Heart left ventricle (tissue), 13 donors: ENCODE measurements around the gene ANXA6.

Source experiments
- CTCF ChIP-seq, 12 donors: fragments of 200-600 bp; sonication (generic) in 4 of 12; IDR thresholded peaks; one replicate each; pipeline versions ENCODE4 v1.5.0 to v1.8.0; 2018 to 2022; ENCODE audit warnings: antibody characterized with exemption in 12 of 12, mild to moderate bottlenecking in 5 of 12
- POLR2A ChIP-seq, 2 donors: fragments of 450-650 bp; IDR thresholded peaks; one replicate each; pipeline ENCODE4 v1.6.1; 2017; ENCODE audit warnings: antibody characterized with exemption in 2 of 2, mild to moderate bottlenecking in 2 of 2, moderate library complexity in 2 of 2
- donor health status: ischemic (EF 13 %, LVEDD 7.1; RV severe dilation, severe dysfunction).
- donor health status: DM: no; HTN: yes; CAD: no.
- donor health status: DM: no; HTN: no; CAD: no.
- donor health status: ischemic (EF 25% LVEDD 6.9; RV normal size, moderate dysfunction).
- donor health status: ischemic (EF 25% LVEDD 5.7; RV mildly dilated, moderate dysfunction).
- donor health status: ischemic (EF 35%, LVEDD 5.7; RV mildly dilated, moderate dysfunction).
- donor health status: nonischemic (EF 11% LVEDD 7.7; RV severe dilation, severe dysfunction).
- donor health status: DM: yes; HTN: yes; CAD: no.
- donor health status: PGD.
- donor health status: ischemic (EF 29% LVEDD 5.4; RV normal size, mild dysfunction).
- donor health status: nonischemic (EF 23%, LVEDD 6.1; RV moderate dilation, normal function).

GRCh38 chr5:151122828-151123227, 34.8 kb downstream of the ANXA6 start:
- no peak for TF ChIP-seq CTCF (IDR thresholded peaks at IDR 0.05)
- no peak for TF ChIP-seq POLR2A (IDR thresholded peaks at IDR 0.05)
